ENCODE data around the gene OR5K3.

OR5K3 gene

DNA sequence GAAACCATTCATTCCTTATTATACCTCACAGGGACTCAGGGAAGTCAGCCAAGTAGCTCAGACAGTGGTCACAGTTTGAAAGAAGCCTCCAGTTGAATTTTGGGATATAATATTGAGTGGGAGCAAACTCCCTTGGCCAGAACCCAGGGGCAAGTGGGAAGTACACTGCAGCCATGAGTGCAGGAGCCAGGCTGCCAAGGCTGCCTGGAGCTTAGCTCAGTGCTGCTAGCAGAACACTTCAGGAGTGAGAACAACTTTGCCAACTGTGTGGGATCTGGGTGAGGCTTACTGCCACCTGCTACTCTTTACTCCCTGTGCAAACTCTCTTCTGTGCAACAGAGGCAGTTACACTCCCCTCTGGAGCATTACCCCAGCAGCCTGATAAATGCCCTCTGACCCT, 4.6 kb downstream of the OR5K3 start:
- TF ChIP-seq, protein P1, sequence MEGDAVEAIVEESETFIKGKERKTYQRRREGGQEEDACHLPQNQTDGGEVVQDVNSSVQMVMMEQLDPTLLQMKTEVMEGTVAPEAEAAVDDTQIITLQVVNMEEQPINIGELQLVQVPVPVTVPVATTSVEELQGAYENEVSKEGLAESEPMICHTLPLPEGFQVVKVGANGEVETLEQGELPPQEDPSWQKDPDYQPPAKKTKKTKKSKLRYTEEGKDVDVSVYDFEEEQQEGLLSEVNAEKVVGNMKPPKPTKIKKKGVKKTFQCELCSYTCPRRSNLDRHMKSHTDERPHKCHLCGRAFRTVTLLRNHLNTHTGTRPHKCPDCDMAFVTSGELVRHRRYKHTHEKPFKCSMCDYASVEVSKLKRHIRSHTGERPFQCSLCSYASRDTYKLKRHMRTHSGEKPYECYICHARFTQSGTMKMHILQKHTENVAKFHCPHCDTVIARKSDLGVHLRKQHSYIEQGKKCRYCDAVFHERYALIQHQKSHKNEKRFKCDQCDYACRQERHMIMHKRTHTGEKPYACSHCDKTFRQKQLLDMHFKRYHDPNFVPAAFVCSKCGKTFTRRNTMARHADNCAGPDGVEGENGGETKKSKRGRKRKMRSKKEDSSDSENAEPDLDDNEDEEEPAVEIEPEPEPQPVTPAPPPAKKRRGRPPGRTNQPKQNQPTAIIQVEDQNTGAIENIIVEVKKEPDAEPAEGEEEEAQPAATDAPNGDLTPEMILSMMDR (IDR thresholded peaks at IDR 0.05): no peak

DNA sequence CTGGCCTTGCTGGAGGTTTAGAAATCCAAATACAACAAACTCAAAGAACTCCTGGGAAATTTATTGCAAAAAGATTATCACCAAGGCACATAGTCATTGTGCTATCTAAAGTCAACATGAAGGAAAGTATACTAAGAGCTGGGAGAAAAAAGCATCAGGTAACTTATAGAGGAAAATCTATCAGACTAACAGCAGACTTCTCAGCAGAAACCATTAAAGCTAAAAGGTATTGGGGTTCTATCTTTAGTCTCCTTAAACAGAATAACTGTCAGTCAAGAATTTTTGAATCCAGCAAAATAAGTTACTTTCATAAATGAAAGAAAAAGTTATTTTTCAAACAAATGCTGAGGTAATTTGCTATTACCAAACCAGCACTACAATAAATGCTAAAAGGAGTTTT, 8.0 kb downstream of the OR5K3 start:
- TF ChIP-seq, protein P1 (IDR thresholded peaks at IDR 0.05): no peak

DNA sequence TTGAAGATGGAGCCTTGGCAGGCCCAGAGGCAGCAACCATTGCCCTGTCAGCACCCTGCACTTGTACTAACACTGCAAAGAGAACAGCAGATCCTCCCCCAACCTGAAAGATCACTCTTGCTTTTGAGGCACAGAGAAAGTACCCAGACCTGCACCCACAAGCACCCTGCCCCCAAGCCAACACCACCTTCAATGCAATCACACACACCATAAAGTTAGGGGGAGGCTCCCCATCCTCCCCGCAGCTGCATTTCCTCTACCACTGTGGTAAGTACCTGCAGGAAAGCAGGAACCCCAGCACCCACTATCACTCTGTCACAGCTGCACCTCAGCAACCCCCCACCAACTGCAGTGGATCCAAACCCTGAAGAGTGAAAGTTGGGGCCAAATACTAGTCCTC, 12.0 kb downstream of the OR5K3 start:
- TF ChIP-seq, protein P1 (IDR thresholded peaks at IDR 0.05): no peak

DNA sequence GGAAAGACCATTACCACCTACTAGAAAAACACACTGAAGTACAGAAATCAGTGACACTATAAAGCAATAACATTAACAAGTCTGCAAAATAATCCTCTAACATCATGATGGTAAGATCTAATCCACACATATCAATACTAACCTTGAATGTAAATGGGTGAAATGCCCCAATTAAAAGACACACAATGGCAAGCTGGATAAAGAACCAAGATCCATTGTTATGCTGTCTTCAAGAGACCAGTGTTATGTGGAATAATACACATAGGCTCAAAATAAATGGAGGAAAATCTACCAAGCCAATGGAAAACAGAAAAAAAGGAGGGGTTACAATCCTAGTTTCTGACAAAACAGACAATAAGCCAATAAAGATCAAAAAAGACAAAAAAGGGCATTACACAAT, 13.5 kb downstream of the OR5K3 start:
- TF ChIP-seq, protein P1 (IDR thresholded peaks at IDR 0.05): no peak

DNA sequence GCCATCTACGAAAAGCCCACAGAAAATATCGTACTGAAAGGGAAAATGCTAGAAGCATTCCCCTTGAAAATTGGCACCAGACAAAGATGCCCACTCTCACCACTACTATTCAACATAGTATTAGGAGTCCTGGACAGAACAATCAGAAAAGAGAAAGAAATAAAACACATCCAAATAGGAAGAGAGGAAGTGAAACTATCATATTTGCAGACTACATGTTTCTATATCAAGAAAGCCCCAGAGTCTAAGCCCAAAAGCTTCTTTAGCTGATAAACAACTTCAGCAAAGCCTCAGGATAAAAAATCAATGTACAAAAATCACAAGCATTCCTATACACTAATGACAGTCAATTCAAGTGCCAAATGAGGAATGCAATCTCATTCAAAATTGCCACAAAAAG, 15.6 kb downstream of the OR5K3 start:
- TF ChIP-seq, protein P1 (IDR thresholded peaks at IDR 0.05): no peak

DNA sequence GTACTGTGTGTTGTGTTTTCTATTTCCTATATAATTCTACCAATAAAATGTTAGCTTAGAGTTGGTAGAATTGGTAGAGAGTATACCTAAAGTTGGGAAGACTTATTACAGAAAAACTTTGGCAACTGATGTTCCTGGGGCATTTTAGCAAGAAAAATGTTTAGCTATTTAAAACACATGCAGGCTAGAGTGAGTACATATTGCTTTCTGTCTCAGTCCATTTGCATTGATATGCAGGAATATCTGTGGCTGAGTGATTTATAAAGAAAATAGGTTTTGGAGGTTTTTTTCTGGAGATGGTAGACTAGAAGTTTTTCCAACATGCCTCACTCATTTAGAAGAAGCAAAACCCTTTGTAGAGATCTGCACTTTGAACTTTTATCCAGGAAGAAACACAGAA, 42.1 kb downstream of the OR5K3 start:
- TF ChIP-seq, protein P1 (IDR thresholded peaks at IDR 0.05): no peak

DNA sequence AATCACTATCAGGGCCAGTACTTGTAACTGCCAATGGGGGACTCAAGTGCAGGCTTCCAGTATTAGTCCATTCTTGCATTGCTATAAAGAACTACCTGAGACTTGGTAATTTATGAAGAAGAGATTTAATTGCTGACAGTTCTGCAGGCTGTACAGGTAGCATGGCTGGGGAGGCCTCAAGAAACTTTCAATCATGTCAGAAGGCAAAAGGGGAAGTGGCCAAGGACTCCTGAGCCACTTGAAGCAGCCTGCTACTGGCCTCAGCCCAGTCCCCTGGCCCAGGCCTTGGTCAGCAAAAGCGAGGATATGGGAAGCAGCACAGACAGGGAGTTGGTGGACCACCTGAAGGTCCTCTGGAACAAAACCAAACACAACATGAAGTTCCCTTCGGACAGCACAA, 43.3 kb downstream of the OR5K3 start:
- TF ChIP-seq, protein P1 (IDR thresholded peaks at IDR 0.05): no peak

DNA sequence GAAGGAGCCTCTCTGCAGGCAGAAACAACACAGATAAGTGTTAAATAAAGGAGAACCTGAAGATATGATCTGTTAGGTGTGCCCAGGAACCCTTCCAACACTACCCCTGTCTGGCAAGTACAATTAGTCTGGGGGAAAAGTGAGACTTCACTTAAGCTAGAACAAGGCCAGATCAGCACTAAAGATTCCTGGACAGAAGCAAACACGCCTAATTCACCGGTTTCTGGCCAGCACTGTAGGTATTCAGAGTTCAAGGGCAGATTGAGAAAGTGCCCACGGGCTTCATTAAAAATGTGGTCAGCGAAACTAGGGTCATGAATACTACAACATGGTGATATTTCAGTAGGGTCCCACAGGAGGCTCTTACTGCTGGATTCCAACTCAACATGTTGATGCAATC, 43.9 kb downstream of the OR5K3 start:
- TF ChIP-seq, protein P1 (IDR thresholded peaks at IDR 0.05): no peak

Data from LNCAP (cell line).